K562 (cell line): Measurements from ENCODE around the gene FIZ1. TPM values are rescaled to one million over a fixed set of nuclear protein-coding genes. Genes with fewer than 3 reads are reported as not detected.
A peak's percentile ranks its signal among the peaks of the same experiment; 100 is the strongest.

Experiments used
- ATAC-seq: fragments of 200-7000 bp; cut with Tn5 transposase; 3 replicates; pipeline ENCODE4 v1.9.1; 2020; ENCODE audit warnings: moderate library complexity
- BruUV-seq: library from RNA; stranded (reverse); fragments of 400-500 nt; replicated peaks from 2 replicates; lab custom pipeline; 2021; lab: Mats Ljungman, UMichigan
- CTCF ChIA-PET: fragments of 300-600 bp; formaldehyde crosslinking; extraction: SDS; loops from one replicate; lab custom pipeline; 2021; ENCODE audit warnings: low intra/inter-chr PET ratio; lab: Yijun Ruan, JAX
- POLR2A ChIA-PET: fragments of 300-600, 350-650 bp; sonication (Branson Sonifier 250); formaldehyde crosslinking; extraction: SDS; loops from one replicate; lab custom pipeline; 2021; ENCODE audit warnings: antibody characterized with exemption, inconsistent platforms; lab: Yijun Ruan, JAX
- DNase-seq, 4 experiments: peaks; one replicate each; pipeline versions ENCODE4 v3.0.0 to v3.0.0-alpha.2; 2011 to 2018; ENCODE audit warnings: low spot score in 3 of 4, mixed read lengths in 3 of 4; ENCODE audit errors: extremely low read depth in 1 of 4
- FAIRE-seq: peaks from 2 replicates; lab custom pipeline; 2011; peaks lifted over from hg19 to GRCh38; lab: Jason Lieb, UNC
- H2AFZ ChIP-seq: 2 replicates; pipeline ENCODE4 v1.6.0; 2011; ENCODE audit warnings: low read depth, low read length, control low read depth, inconsistent platforms
- H3K27ac ChIP-seq: fragments of 200-600 bp; 3 replicates; pipeline ENCODE4 v1.8.0; 2011; ENCODE audit warnings: low read depth, mild to moderate bottlenecking, control low read depth, inconsistent platforms, low read length, moderate library complexity, mixed read lengths; ENCODE audit errors: extremely low read depth
- H3K27me3 ChIP-seq, 2 experiments: fragments of 300-600 bp in 1 of 2; 2 replicates in 1 of 2; 3 replicates in 1 of 2; pipeline versions ENCODE4 v1.6.0 to v1.8.0; 2011; ENCODE audit warnings: inconsistent platforms in 2 of 2, low read length in 2 of 2, mild to moderate bottlenecking in 1 of 2, mixed read lengths in 1 of 2, moderate library complexity in 1 of 2; ENCODE audit not compliant: control insufficient read depth in 2 of 2, insufficient read depth in 2 of 2
- H3K36me3 ChIP-seq: fragments of 300-600 bp; 3 replicates; pipeline ENCODE4 v1.8.0; 2011; ENCODE audit warnings: mild to moderate bottlenecking, low read length, inconsistent platforms; ENCODE audit not compliant: control insufficient read depth, insufficient read depth
- H3K4me1 ChIP-seq, 2 experiments: fragments of 200-600 bp in 1 of 2; replicated peaks in 1 of 2; 2 replicates in 1 of 2; 3 replicates in 1 of 2; pipeline versions ENCODE4 v1.5.1 to v1.8.0; 2011; ENCODE audit warnings: inconsistent platforms in 2 of 2, low read length in 2 of 2, mild to moderate bottlenecking in 1 of 2, mixed read lengths in 1 of 2, moderate library complexity in 1 of 2; ENCODE audit not compliant: control insufficient read depth in 2 of 2, insufficient read depth in 2 of 2
- H3K4me2 ChIP-seq: 2 replicates; pipeline ENCODE4 v1.6.1; 2011; ENCODE audit warnings: low read length, control low read depth, inconsistent platforms, mixed read lengths; ENCODE audit not compliant: insufficient read depth
- H3K4me3 ChIP-seq: fragments of 200-600 bp; sonication (generic), shearing (Covaris generic); 2 replicates; pipeline ENCODE4 v1.5.1; 2016; ENCODE audit warnings: control low read depth, inconsistent platforms
- H3K79me2 ChIP-seq: fragments of 200-600 bp; 3 replicates; pipeline ENCODE4 v1.8.0; 2011; ENCODE audit warnings: low read length, inconsistent platforms; ENCODE audit not compliant: control insufficient read depth, insufficient read depth
- H3K9ac ChIP-seq, 2 experiments: 2 replicates each; pipeline versions ENCODE4 v1.6.0 to v1.6.1; 2011; ENCODE audit warnings: low read depth in 2 of 2, low read length in 2 of 2, control low read depth in 1 of 2, inconsistent platforms in 1 of 2, mild to moderate bottlenecking in 1 of 2, mixed read lengths in 1 of 2; ENCODE audit not compliant: insufficient read depth in 1 of 2
- H3K9me1 ChIP-seq: one replicate; pipeline ENCODE4 v1.6.0; 2011; ENCODE audit warnings: inconsistent platforms, mild to moderate bottlenecking, low read length, moderate library complexity; ENCODE audit not compliant: control insufficient read depth, insufficient read depth
- H3K9me3 ChIP-seq: replicated peaks from 2 replicates; pipeline ENCODE4 v1.5.1; 2011; ENCODE audit warnings: low read depth, low read length, inconsistent platforms; ENCODE audit not compliant: control insufficient read depth, insufficient read depth
- H4K20me1 ChIP-seq: replicated peaks from 2 replicates; pipeline ENCODE4 v1.6.1; 2011; ENCODE audit warnings: low read length, inconsistent platforms, mixed read lengths; ENCODE audit not compliant: control insufficient read depth, insufficient read depth
- DMBX1 ChIP-seq: fragments of 250-450 bp; sonication (Bioruptor Pico); IDR thresholded peaks from 2 replicates; pipeline ENCODE4 v1.8.0; 2022; ENCODE audit warnings: inconsistent platforms, mild to moderate bottlenecking, moderate library complexity, borderline replicate concordance
- HNRNPL ChIP-seq: fragments of 200-400 bp; formaldehyde crosslinking; IDR thresholded peaks from 2 replicates; pipeline ENCODE4 v1.6.1; 2017; ENCODE audit warnings: low read depth, mild to moderate bottlenecking, low read length
- NFRKB ChIP-seq: fragments of 450-650 bp; IDR thresholded peaks from 2 replicates; pipeline ENCODE4 v1.6.1; 2016; ENCODE audit warnings: low read depth
- POLR2G ChIP-seq: fragments of 200-400 bp; formaldehyde crosslinking; IDR thresholded peaks from 2 replicates; pipeline ENCODE4 v1.6.1; 2017; ENCODE audit warnings: low read depth, mild to moderate bottlenecking, antibody characterized with exemption, low read length, moderate library complexity
- RBFOX2 ChIP-seq: fragments of 200-400 bp; formaldehyde crosslinking; IDR thresholded peaks from 2 replicates; pipeline ENCODE4 v1.6.1; 2017; ENCODE audit warnings: low read depth, mild to moderate bottlenecking, low read length, moderate library complexity
- ZBTB7A ChIP-seq: IDR thresholded peaks from 2 replicates; pipeline ENCODE4 v1.6.1; 2011; ENCODE audit warnings: low read depth, mild to moderate bottlenecking, low read length, moderate library complexity, borderline replicate concordance; ENCODE audit not compliant: control insufficient read depth
- ZKSCAN3 ChIP-seq: fragments of 250-450 bp; sonication (Bioruptor Pico); IDR thresholded peaks from 2 replicates; pipeline ENCODE4 v1.4.0; 2020
- WGBS: fragments of 100-300 bp; shearing (Covaris generic); methylation state at CpG from one replicate; pipeline ENCODE4 v1.1.6; 2016; ENCODE audit warnings: low coverage, mixed read lengths; ENCODE audit not compliant: insufficient coverage; ENCODE audit errors: missing lambda C conversion rate; 5-methylcytosine and 5-hydroxymethylcytosine counted together
- in situ Hi-C: fragments of 300-500 bp; cut with MboI; formaldehyde crosslinking; loops from 4 replicates; pipeline ENCODE4 v1.15.0; 2018; ENCODE audit warnings: inconsistent platforms, mixed read lengths
- intact Hi-C: fragments of 100-400 bp; cut with micrococcal nuclease; formaldehyde crosslinking; loops from 2 replicates; pipeline ENCODE4 v1.14.2; 2022
- polyA plus RNA-seq, 8 experiments: library from polyadenylated mRNA; depleted of rRNA in 4 of 8; stranded (reverse) in 5 of 8; unstranded in 3 of 8; fragments of >200 nt; fragmentation: Nextera tagmentation in 2 of 8; fragmentation: Illumina TruSeq in 1 of 8; extraction: Ambion mirVana in 2 of 8; extraction: Trizol in 1 of 8; gene quantifications; 2 replicates each; pipeline versions ENCODE4 v1.2.1 to v1.2.3, GENCODE V29; 2011 to 2014; ENCODE audit warnings: inconsistent platforms in 1 of 8, missing spikeins in 1 of 8
- total RNA-seq, 7 experiments: library from RNA; depleted of rRNA in 6 of 7; stranded (reverse); fragments of >200 nt in 6 of 7; fragmentation: Illumina TruSeq in 2 of 7; extraction: Trizol in 2 of 7; gene quantifications; 2 replicates each; pipeline versions ENCODE4 v1.2.1 to v1.2.3, GENCODE V29; 2011 to 2021; ENCODE audit warnings: low replicate concordance in 1 of 7
- TF ChIP-seq, protein P1 (sequence below), 3 experiments: fragments of 200-800 bp in 1 of 3; sonication (Bioruptor generic) in 1 of 3; sonication (generic) in 1 of 3; formaldehyde crosslinking in 1 of 3; IDR thresholded peaks; 2 replicates each; pipeline versions ENCODE4 v1.6.1 to v1.8.0; 2016 to 2022; ENCODE audit warnings: mild to moderate bottlenecking in 2 of 3, missing compliant biosample characterization in 2 of 3, missing genetic modification characterization in 2 of 3, missing genetic modification reagents in 1 of 3
- TF ChIP-seq, protein P2 (sequence below): fragments of 450-650 bp; formaldehyde crosslinking; IDR thresholded peaks from 2 replicates; pipeline ENCODE4 v1.4.0; 2020; ENCODE audit warnings: mild to moderate bottlenecking, moderate library complexity
- TF ChIP-seq, protein P3 (sequence below): fragments of 250-450 bp; sonication (Bioruptor Pico); IDR thresholded peaks from 2 replicates; pipeline ENCODE4 v1.6.1; 2021; ENCODE audit warnings: mild to moderate bottlenecking
- TF ChIP-seq, protein P4 (sequence below): sonication (generic); formaldehyde crosslinking; IDR thresholded peaks from 2 replicates; pipeline ENCODE4 v1.8.1; 2023; ENCODE audit warnings: mild to moderate bottlenecking, missing genetic modification reagents

The FIZ1 gene
- total and polyA plus RNA-seq, 9 of the 15 experiments (the other 6 are each of a cell fraction or from before 2014, with no cell fraction given) = 0.79 to 17.5 (median 5.5) TPM

GRCh38 chr19:55578761-55579747 lies 20.3 kb downstream of the FIZ1 start:
- Histone ChIP-seq H3K4me3 (peak overlapping the region; percentile 85; the same call in 1 of the 2 replicates), H3K27me3 (no peaks in the 10 kb centered on the region), H3K9ac (peak overlapping the region; percentile 77 to 95; a peak in 2 of 4 replicates), H3K4me1 (peaks cover 9 to 25% of the 10 kb centered on the region in 2 experiments; a peak in 3 of 5 replicates), H3K27ac (no peak overlapping the region; the same call in 2 of the 3 replicates), H3K4me2 (peak overlapping the region; percentile 83), H3K79me2 (peaks cover 12% of the 10 kb centered on the region), H2AFZ (no peak overlapping the region), H3K9me3 (no peaks in the 10 kb centered on the region), H4K20me1 (no peaks in the 10 kb centered on the region), H3K9me1 (no peaks in the 10 kb centered on the region), H3K36me3 (peaks cover 12% of the 10 kb centered on the region; the same call in 2 of the 3 replicates)
- WGBS = 92% methylated on average over 19 of the region's 90 CpGs
- in situ Hi-C loops = no loop called here
- BruUV-seq = TSS peak; percentile 49
- CTCF ChIA-PET = no interaction called here
- intact Hi-C loops = no loop called here
- POLR2A ChIA-PET = no interaction called here
- TF ChIP-seq ZKSCAN3 (CRISPR knock-in tag) (no peak), NFRKB (no peak), DMBX1 (CRISPR knock-in tag) (no peak), RBFOX2 (peak; percentile 62), POLR2G (peak; percentile 56; the same call in 1 of the 2 replicates), ZBTB7A (peak; percentile 28; the same call in 1 of the 2 replicates), HNRNPL (0 out of 2 replicates have a peak, but pooled peaks have one; percentile 50)
- TF ChIP-seq, protein P1, sequence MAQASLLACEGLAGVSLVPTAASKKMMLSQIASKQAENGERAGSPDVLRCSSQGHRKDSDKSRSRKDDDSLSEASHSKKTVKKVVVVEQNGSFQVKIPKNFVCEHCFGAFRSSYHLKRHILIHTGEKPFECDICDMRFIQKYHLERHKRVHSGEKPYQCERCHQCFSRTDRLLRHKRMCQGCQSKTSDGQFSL (CRISPR knock-in tag; IDR thresholded peaks at IDR 0.05) = 0 out of 2 replicates have a peak, but pooled peaks have one; percentile 23
- TF ChIP-seq, protein P1 (tag; IDR thresholded peaks at IDR 0.05) = no peak
- TF ChIP-seq, protein P2, sequence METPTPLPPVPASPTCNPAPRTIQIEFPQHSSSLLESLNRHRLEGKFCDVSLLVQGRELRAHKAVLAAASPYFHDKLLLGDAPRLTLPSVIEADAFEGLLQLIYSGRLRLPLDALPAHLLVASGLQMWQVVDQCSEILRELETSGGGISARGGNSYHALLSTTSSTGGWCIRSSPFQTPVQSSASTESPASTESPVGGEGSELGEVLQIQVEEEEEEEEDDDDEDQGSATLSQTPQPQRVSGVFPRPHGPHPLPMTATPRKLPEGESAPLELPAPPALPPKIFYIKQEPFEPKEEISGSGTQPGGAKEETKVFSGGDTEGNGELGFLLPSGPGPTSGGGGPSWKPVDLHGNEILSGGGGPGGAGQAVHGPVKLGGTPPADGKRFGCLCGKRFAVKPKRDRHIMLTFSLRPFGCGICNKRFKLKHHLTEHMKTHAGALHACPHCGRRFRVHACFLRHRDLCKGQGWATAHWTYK (CRISPR knock-in tag) = peak; percentile 93
- TF ChIP-seq, protein P3, sequence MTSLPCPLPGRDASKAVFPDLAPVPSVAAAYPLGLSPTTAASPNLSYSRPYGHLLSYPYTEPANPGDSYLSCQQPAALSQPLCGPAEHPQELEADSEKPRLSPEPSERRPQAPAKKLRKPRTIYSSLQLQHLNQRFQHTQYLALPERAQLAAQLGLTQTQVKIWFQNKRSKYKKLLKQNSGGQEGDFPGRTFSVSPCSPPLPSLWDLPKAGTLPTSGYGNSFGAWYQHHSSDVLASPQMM (CRISPR knock-in tag) = no peak
- TF ChIP-seq, protein P4, sequence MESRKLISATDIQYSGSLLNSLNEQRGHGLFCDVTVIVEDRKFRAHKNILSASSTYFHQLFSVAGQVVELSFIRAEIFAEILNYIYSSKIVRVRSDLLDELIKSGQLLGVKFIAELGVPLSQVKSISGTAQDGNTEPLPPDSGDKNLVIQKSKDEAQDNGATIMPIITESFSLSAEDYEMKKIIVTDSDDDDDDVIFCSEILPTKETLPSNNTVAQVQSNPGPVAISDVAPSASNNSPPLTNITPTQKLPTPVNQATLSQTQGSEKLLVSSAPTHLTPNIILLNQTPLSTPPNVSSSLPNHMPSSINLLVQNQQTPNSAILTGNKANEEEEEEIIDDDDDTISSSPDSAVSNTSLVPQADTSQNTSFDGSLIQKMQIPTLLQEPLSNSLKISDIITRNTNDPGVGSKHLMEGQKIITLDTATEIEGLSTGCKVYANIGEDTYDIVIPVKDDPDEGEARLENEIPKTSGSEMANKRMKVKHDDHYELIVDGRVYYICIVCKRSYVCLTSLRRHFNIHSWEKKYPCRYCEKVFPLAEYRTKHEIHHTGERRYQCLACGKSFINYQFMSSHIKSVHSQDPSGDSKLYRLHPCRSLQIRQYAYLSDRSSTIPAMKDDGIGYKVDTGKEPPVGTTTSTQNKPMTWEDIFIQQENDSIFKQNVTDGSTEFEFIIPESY = peak; percentile 88
- DNase-seq = no peak
- FAIRE-seq = no peak
- no peak for ATAC-seq
